Muscle layer of duodenum (tissue), 2 donors: ENCODE results near the gene FGFBP2.

Source experiments
- H3K27ac ChIP-seq: one replicate; pipeline ENCODE4 v1.7.0; 2013; ENCODE audit warnings: mild to moderate bottlenecking, low read length
- H3K27me3 ChIP-seq: one replicate; pipeline ENCODE4 v1.7.0; 2013; ENCODE audit warnings: low read depth, mild to moderate bottlenecking, control low read depth, low read length
- H3K36me3 ChIP-seq, 2 donors: one replicate each; pipeline ENCODE4 v1.7.0; 2013; ENCODE audit warnings: low read length in 2 of 2, control low read depth in 1 of 2, mild to moderate bottlenecking in 1 of 2; ENCODE audit not compliant: insufficient read depth in 2 of 2, control insufficient read depth in 1 of 2
- H3K4me1 ChIP-seq, 2 donors: one replicate each; pipeline ENCODE4 v1.7.0; 2013; ENCODE audit warnings: low read length in 2 of 2, mild to moderate bottlenecking in 2 of 2, control low read depth in 1 of 2, moderate library complexity in 1 of 2; ENCODE audit not compliant: insufficient read depth in 2 of 2, control insufficient read depth in 1 of 2
- H3K4me3 ChIP-seq, 2 donors: one replicate each; pipeline ENCODE4 v1.7.0; 2013; ENCODE audit warnings: low read length in 2 of 2, low read depth in 1 of 2, mild to moderate bottlenecking in 1 of 2
- H3K9me3 ChIP-seq, 2 donors: one replicate each; pipeline ENCODE4 v1.7.0; 2013; ENCODE audit warnings: low read length in 2 of 2, control low read depth in 1 of 2, mild to moderate bottlenecking in 1 of 2; ENCODE audit not compliant: control insufficient read depth in 1 of 2
- donor health status: healthy.

Gene FGFBP2

DNA sequence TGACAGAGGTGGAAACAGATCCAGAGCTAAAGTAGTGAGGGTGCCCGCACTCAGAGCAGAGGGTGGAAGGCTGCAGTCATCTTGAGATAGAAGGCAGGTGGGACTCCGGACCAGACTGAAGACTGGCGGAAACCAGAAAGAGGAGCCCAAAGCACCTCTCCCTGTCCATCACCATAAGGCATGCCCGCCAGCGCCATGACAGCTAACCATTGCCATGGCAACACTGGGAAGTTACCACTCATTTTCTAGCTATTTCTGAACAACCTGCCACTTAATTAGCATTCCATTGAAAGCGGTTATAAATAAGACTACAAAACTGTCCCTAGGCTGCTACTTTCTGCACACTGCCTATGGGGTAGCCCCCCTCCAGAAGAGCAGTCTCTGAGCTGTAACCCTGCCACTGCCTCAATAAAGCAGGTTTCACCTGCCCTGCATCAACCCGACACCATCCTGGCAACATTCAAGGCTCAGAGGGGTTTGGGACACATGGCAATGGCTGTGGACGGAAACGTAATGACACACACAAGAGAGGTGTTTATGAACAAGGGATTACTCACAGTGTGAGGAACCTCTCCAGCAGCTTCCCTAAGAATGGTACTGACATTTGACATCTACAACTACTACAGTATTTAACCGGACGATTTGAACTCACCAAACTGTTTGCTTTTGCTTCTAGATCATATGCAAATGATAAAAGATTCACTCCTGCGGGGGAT, 27.8 kb upstream of the FGFBP2 start:
- Histone ChIP-seq H3K27me3 (no peaks in the 10 kb centered on the region), H3K27ac (no peak overlapping the region), H3K4me1 (no peaks in the 10 kb centered on the region), H3K4me3 (no peak overlapping the region), H3K9me3 (no peaks in the 10 kb centered on the region), H3K36me3 (no peaks in the 10 kb centered on the region)

DNA sequence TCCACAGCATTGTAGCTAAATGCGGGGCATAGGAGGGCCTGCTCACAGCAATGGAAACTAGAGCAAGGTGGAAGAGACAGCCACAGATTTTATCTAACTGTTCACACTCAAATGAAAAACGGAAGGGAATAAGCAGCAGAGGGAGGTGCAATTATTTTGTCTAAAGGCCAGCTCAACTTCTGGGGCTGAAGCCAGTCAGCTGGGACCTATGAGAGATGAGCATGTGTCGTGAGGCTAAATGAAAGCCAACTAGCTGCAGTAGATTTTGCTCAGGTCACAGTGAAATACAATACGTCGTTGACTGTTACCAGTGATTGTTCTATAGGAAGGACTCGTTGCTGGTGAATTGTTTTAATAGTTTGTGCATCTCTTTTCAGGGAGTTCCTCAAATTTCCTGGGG, 26.4 kb upstream of the FGFBP2 start:
- Histone ChIP-seq H3K4me3 (no peak overlapping the region), H3K9me3 (no peaks in the 10 kb centered on the region), H3K27me3 (no peaks in the 10 kb centered on the region), H3K27ac (no peak overlapping the region), H3K4me1 (no peaks in the 10 kb centered on the region), H3K36me3 (no peaks in the 10 kb centered on the region)

DNA sequence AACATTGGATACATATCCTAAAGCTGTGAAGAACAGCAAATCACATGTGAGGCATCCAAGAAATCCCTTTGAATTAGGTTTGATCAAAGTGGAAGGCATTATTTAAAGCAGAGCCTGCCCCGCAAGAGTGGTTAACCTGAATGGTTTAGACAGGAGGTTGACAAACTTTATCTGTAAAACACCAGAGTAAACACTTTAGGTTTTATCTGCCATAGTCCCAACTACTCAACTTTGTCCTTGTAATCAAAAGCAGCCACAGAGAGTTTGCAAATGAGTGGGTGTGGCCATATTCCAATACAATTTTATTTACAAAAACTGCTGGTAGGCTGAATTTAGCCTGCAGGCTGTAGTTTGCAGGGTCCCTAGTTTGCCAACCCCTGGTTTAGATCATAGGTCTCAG, 25.2 kb upstream of the FGFBP2 start:
- no peaks in the 10 kb centered on the region for H3K27me3 ChIP-seq
- H3K36me3 ChIP-seq = no peaks in the 10 kb centered on the region
- no peaks in the 10 kb centered on the region for H3K4me1 ChIP-seq
- H3K27ac ChIP-seq = no peak overlapping the region
- H3K9me3 ChIP-seq = no peaks in the 10 kb centered on the region
- H3K4me3 ChIP-seq = no peak overlapping the region

DNA sequence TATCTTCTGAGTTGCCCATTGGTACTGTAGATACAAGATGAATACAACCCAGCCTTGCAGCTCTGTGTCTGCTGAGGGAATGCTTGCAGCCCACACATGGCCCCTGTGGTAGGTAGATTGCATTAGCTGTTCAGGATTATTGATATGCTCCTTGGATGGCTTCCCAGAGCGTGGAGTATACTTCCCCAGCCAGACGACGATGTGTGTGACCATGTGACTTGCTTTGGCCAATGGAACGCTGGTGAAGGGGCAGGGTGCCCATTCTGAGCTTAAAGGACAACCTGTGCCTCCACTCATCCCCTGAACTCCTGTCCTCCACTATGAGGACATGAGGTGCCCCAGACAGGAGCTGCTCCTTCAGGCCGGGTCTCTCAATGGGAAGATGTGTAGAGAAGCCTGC, 23.9 kb upstream of the FGFBP2 start:
- no peak overlapping the region for H3K4me3 ChIP-seq
- H3K27ac ChIP-seq = no peak overlapping the region
- H3K4me1 ChIP-seq = no peaks in the 10 kb centered on the region
- H3K9me3 ChIP-seq = no peaks in the 10 kb centered on the region
- H3K27me3 ChIP-seq = no peaks in the 10 kb centered on the region
- no peaks in the 10 kb centered on the region for H3K36me3 ChIP-seq

DNA sequence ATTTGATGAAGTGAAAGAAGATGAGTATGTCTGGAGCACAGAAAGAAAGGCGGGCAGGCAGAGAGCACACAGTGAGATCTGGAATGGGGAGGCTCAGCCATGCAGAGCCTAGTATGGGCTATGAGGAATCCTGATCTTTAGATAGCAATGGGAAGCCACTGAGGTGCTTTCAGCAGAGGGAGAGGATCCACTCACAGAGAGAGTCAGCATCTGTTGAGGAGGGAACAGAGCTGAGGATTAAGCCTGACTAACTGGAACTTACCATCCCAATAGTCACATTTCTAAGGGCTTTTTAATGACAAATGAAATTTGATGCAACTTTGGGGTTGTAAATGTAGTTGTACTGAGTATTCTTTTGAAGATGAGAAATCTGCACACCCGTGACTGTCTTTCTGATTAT, 20.6 kb upstream of the FGFBP2 start:
- no peaks in the 10 kb centered on the region for H3K36me3 ChIP-seq
- no peaks in the 10 kb centered on the region for H3K9me3 ChIP-seq
- H3K27ac ChIP-seq = no peak overlapping the region
- H3K4me1 ChIP-seq = no peaks in the 10 kb centered on the region
- no peak overlapping the region for H3K4me3 ChIP-seq
- no peaks in the 10 kb centered on the region for H3K27me3 ChIP-seq

DNA sequence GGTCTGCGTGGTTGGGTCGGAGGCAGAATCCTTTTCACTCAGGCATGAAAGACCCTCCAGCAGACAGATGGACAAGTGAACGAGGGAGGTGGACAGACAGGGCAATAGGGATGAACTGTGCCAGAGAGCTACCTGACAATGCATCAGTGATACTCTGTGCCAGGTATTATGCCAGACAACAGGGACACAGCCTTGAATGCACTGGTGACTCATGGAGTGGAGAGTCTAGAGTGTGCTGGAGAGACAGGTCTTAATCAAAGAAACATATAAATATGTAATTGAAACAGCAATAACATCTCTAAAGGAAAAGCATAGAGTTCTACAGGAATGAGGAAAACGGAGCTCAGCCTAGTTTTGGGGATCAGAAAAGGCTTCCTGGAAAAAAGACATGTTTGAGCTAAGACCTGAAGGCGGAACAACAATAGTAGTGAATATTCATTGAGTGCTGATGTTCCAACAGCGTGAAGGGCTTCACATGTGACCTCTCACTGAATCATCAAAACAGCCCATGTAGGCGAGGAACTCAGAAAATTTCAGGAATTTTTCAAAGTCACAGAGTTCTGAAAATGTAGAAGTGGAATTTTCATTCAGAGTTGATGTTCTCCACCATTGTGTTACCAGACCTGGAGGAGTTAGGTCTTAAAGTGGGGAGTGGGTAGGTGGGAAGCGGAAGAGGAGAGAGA, 20.0 kb upstream of the FGFBP2 start:
- H3K36me3 ChIP-seq = no peaks in the 10 kb centered on the region
- H3K27ac ChIP-seq = no peak overlapping the region
- H3K9me3 ChIP-seq = no peaks in the 10 kb centered on the region
- no peaks in the 10 kb centered on the region for H3K27me3 ChIP-seq
- H3K4me3 ChIP-seq = no peak overlapping the region
- no peaks in the 10 kb centered on the region for H3K4me1 ChIP-seq

DNA sequence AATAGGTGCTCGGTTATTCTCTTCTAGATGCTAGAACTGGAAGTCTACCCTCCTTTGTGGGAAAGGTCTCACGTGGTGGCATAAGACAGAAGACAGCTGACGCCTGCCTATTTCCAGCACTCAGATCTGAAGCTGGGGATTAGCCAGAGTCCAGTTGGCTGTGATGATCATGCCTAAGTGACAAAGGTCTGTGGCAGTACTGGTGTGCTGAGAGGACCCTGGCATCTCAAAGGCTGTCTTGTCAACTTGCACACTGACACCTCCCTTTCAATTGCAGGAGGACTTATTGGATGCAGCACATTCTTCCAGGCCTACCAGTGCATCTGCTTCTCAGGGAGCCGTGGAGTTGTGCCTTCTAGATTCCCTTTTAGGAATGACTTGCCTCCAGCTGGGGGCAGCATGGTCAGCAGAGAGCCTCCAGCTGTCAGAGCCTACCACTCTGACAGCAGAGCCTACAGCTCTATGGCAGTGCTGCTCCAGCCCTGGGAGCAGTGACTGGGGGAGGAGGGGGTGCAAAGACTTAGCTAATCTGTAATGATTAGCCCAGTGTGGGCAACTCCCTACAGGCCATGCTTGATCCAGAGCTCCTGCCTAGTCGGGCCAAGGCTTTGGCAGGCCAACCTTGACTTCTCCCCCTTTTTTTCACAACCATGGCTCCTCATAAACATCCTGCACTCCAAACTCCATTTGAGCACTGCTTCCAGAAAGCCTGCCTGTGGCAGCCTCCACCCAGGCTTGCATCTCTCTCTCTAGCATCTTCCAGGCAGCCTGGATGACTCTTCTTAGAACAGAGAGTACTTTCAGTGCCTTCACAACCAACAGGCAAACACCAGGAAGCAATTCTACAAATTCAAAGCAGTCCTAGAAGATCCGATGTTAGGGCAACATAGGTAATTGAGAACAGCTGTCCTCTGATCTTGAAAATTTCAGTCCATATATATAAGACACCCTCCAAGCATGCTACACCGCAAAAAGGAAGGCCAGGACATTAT, 13.8 kb upstream of the FGFBP2 start:
- Histone ChIP-seq H3K4me1 (no peaks in the 10 kb centered on the region), H3K27ac (no peak overlapping the region), H3K36me3 (no peaks in the 10 kb centered on the region), H3K27me3 (no peaks in the 10 kb centered on the region), H3K4me3 (no peak overlapping the region), H3K9me3 (no peaks in the 10 kb centered on the region)

DNA sequence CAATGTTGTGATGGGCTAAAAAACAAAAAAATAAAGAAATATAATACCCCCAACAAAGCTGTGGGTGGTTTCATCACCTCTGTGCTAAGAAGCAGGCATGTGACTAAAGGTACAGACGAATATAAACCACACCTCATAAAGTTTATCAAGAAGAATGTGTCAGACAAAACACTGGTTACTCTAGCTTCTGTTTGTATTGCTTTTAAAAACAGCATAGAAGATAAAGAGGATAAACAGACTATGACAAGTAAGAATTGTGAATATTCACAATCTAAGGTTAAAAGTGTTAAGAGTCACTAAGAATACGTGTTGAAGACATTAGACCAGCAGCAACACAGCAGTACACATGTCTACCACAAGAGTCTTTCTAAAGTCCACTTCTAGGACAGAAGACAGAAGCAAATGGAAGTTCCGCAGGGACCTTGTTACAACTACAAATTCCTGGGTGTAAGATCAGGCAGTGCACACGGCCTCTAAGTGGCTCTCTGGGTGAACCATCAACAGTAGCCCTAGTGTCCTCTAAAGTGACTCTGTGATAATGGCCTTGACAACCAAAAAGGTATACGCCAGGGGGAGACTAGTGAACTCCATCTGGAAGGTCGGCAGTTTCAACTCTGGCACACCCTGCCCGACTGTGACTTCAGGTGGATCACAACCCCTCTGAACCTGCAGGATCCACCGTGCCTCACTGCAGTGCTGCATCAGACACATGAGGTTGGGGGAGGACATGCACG, 8.3 kb upstream of the FGFBP2 start:
- Histone ChIP-seq H3K36me3 (no peaks in the 10 kb centered on the region), H3K4me1 (no peaks in the 10 kb centered on the region), H3K9me3 (no peaks in the 10 kb centered on the region), H3K27me3 (no peaks in the 10 kb centered on the region), H3K4me3 (no peak overlapping the region), H3K27ac (no peak overlapping the region)

DNA sequence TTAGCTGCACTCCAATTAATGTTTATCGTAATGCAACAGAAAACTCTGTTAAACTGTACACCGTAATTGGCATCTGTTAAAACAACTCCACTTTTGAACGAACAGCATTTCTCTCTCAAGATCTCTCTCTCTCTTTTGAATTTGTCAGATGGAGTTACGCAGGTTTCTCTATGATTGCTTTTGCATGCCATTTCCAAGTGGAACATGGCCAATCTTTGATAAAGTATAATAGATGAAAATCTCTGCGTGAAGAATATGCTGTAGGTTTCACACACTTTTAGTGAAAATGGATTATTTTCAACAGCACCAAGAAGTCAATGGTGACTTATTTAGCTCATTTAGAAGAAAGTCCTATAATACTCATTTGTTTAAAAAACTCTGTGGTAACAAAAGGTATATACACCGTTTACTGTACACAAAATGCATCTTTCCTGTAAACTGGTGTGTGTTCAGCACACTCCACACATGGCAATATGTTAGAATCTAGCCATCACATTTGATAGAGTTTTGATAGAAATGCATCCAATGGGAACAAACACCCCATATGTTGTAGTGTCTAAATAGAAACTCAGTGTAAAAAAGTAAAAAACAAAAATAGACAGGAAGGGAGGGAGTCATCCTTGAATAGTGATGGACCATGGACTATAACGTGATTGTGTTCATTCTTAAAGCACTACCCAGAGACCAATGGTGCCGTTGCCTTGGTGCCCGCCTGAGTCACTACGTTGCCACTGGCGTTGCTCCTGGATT, 5.8 kb upstream of the FGFBP2 start:
- H3K27me3 ChIP-seq = no peaks in the 10 kb centered on the region
- H3K4me1 ChIP-seq = peaks cover 0 to under 1% of the 10 kb centered on the region in 2 donors
- H3K36me3 ChIP-seq = no peaks in the 10 kb centered on the region
- H3K9me3 ChIP-seq = no peaks in the 10 kb centered on the region
- H3K27ac ChIP-seq = no peak overlapping the region
- no peak overlapping the region for H3K4me3 ChIP-seq

DNA sequence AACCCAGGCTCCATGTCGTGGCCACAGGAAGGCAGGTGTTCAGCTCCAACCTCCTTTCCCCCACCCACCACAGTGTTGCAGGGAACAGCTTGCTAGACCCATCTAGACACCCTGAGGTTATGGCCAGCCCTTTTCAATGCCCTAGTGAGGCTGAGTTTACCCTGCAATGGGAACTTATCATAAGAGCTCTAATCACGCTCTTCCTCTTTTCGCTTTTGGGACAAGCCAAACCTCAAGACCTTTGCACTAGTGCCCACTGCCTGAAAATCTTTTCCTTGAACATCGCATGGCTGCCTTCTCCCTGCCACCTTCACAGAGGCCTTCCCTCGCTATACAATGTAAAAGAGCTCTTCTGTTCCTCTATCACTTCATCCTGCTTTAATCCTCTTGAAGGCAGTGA, 2.4 kb upstream of the FGFBP2 start:
- Histone ChIP-seq H3K4me3 (no peak overlapping the region), H3K4me1 (peaks cover 5 to 6% of the 10 kb centered on the region in 2 donors), H3K9me3 (no peaks in the 10 kb centered on the region), H3K27me3 (no peaks in the 10 kb centered on the region), H3K36me3 (no peaks in the 10 kb centered on the region), H3K27ac (no peak overlapping the region)
